ENCODE data around the gene ERH.
A peak's percentile ranks its signal among the peaks of the same experiment; 100 is the strongest.
"Not testable (repeated sequence)": the region's sequence is repeated elsewhere in the genome, so short reads cannot be mapped to it uniquely, and the experiment has no call there.

ERH gene

GRCh38 chr14:69398053-69398817, at the start of gene ERH, which contains the start of gene SLC39A9:
Gene ERH, minus strand, starts transcription at chr14:69398299. Its CDS starts 66 bp downstream, at chr14:69398233.
Gene SLC39A9, plus strand, starts transcription at chr14:69398692. Its CDS starts 678 bp downstream, at chr14:69399370.
- Mint-ChIP-seq H3K9me3 (no peaks in the 10 kb centered on the region), H3K4me1 (ENCODE audit: low read depth) (peaks cover 29% of the 10 kb centered on the region), H3K36me3 (ENCODE audit: low read depth) (peaks cover 48% of the 10 kb centered on the region)

GRCh38 chr14:69443296-69443805, 45.3 kb upstream of the ERH start:
- H3K36me3 Mint-ChIP-seq (ENCODE audit: low read depth) = peaks cover 79% of the 10 kb centered on the region
- H3K27ac Mint-ChIP-seq = no peak overlapping the region
- H3K27me3 Mint-ChIP-seq = no peaks in the 10 kb centered on the region
- intact Hi-C loops (cut with micrococcal nuclease) = no loop called here
- H3K9me3 Mint-ChIP-seq = no peaks in the 10 kb centered on the region
- H3K4me1 Mint-ChIP-seq (ENCODE audit: low read depth) = peaks cover 18% of the 10 kb centered on the region
- H3K4me3 Mint-ChIP-seq = no peak overlapping the region

More at GRCh38 chr14:69398053-69398817, at the start of gene ERH, which contains the start of gene SLC39A9:
- peak within 1 kb of the TSS; percentile 95 for H3K27ac Mint-ChIP-seq
- no peaks in the 10 kb centered on the region for H3K27me3 Mint-ChIP-seq
- intact Hi-C loops (cut with micrococcal nuclease) = loop anchor here (1.0 kb wide), 1 partner anchor 62 kb away; no protein-coding TSS in a partner anchor
- H3K4me3 Mint-ChIP-seq = peak within 1 kb of the TSS; percentile 89

- Mint-ChIP-seq H3K4me1 (ENCODE audit: low read depth) (peaks cover 18% of the 10 kb centered on the region), H3K4me3 (no peak overlapping the region), H3K36me3 (ENCODE audit: low read depth) (peaks cover 65% of the 10 kb centered on the region), H3K27ac (no peak overlapping the region), H3K9me3 (no peaks in the 10 kb centered on the region), H3K27me3 (no peaks in the 10 kb centered on the region)
- intact Hi-C loops (cut with micrococcal nuclease) = no loop called here
These were observed 43.8 kb upstream of the ERH start for GRCh38 chr14:69441948-69442347.

- intact Hi-C loops (cut with micrococcal nuclease) = no loop called here
- Mint-ChIP-seq H3K27ac (no peak overlapping the region), H3K4me3 (no peak overlapping the region), H3K36me3 (ENCODE audit: low read depth) (peaks cover 42% of the 10 kb centered on the region), H3K4me1 (ENCODE audit: low read depth) (peaks cover 24% of the 10 kb centered on the region), H3K27me3 (no peaks in the 10 kb centered on the region), H3K9me3 (no peaks in the 10 kb centered on the region)
These were observed 41.6 kb upstream of the ERH start for GRCh38 chr14:69439521-69440270.

GRCh38 chr14:69432364-69432763, 34.3 kb upstream of the ERH start:
- H3K36me3 Mint-ChIP-seq (ENCODE audit: low read depth) = peaks cover 20% of the 10 kb centered on the region
- H3K27ac Mint-ChIP-seq = no peak overlapping the region
- H3K4me3 Mint-ChIP-seq = no peak overlapping the region
- intact Hi-C loops (cut with micrococcal nuclease) = no loop called here
- peaks cover 54% of the 10 kb centered on the region for H3K4me1 Mint-ChIP-seq (ENCODE audit: low read depth)
- peaks cover 8% of the 10 kb centered on the region for H3K9me3 Mint-ChIP-seq
- H3K27me3 Mint-ChIP-seq = no peaks in the 10 kb centered on the region

- Mint-ChIP-seq H3K36me3 (ENCODE audit: low read depth) (peaks cover 38% of the 10 kb centered on the region), H3K27me3 (no peaks in the 10 kb centered on the region), H3K9me3 (peaks cover 8% of the 10 kb centered on the region), H3K4me1 (ENCODE audit: low read depth) (peaks cover 54% of the 10 kb centered on the region), H3K4me3 (no peak overlapping the region), H3K27ac (no peak overlapping the region)
- intact Hi-C loops (cut with micrococcal nuclease) = no loop called here
These were observed 32.3 kb upstream of the ERH start for GRCh38 chr14:69430306-69430939.

- Mint-ChIP-seq H3K36me3 (ENCODE audit: low read depth) (peaks cover 46% of the 10 kb centered on the region), H3K27me3 (no peaks in the 10 kb centered on the region), H3K27ac (no peak overlapping the region), H3K4me3 (no peak overlapping the region), H3K4me1 (ENCODE audit: low read depth) (peaks cover 46% of the 10 kb centered on the region), H3K9me3 (peaks cover 8% of the 10 kb centered on the region)
- intact Hi-C loops (cut with micrococcal nuclease) = no loop called here
These were observed 31.5 kb upstream of the ERH start for GRCh38 chr14:69429643-69430042.

- intact Hi-C loops (cut with micrococcal nuclease) = no loop called here
- Mint-ChIP-seq H3K4me3 (no peak overlapping the region), H3K27me3 (no peaks in the 10 kb centered on the region), H3K4me1 (ENCODE audit: low read depth) (peaks cover 50% of the 10 kb centered on the region), H3K36me3 (ENCODE audit: low read depth) (peaks cover 55% of the 10 kb centered on the region), H3K9me3 (peaks cover 8% of the 10 kb centered on the region), H3K27ac (no peak overlapping the region)
These were observed 30.3 kb upstream of the ERH start for GRCh38 chr14:69428289-69428998.

GRCh38 chr14:69427596-69427995, 29.5 kb upstream of the ERH start:
- intact Hi-C loops (cut with micrococcal nuclease) = no loop called here
- Mint-ChIP-seq H3K27me3 (no peaks in the 10 kb centered on the region), H3K36me3 (ENCODE audit: low read depth) (peaks cover 57% of the 10 kb centered on the region), H3K9me3 (peaks cover 8% of the 10 kb centered on the region), H3K27ac (no peak overlapping the region), H3K4me3 (no peak overlapping the region), H3K4me1 (ENCODE audit: low read depth) (peaks cover 52% of the 10 kb centered on the region)

GRCh38 chr14:69424149-69424923, 26.2 kb upstream of the ERH start:
- Mint-ChIP-seq H3K36me3 (ENCODE audit: low read depth) (peaks cover 55% of the 10 kb centered on the region), H3K4me3 (no peak overlapping the region), H3K27ac (no peak overlapping the region), H3K27me3 (no peaks in the 10 kb centered on the region), H3K9me3 (peaks cover under 1% of the 10 kb centered on the region), H3K4me1 (ENCODE audit: low read depth) (peaks cover 46% of the 10 kb centered on the region)
- intact Hi-C loops (cut with micrococcal nuclease) = no loop called here

- Mint-ChIP-seq H3K36me3 (ENCODE audit: low read depth) (peaks cover 55% of the 10 kb centered on the region), H3K27me3 (no peaks in the 10 kb centered on the region), H3K4me1 (ENCODE audit: low read depth) (peaks cover 48% of the 10 kb centered on the region), H3K9me3 (no peaks in the 10 kb centered on the region), H3K4me3 (no peak overlapping the region), H3K27ac (no peak overlapping the region)
- intact Hi-C loops (cut with micrococcal nuclease) = no loop called here
These were observed 25.2 kb upstream of the ERH start for GRCh38 chr14:69423279-69423678.

- H3K36me3 Mint-ChIP-seq (ENCODE audit: low read depth) = not testable (repeated sequence)
These were observed 18.0 kb upstream of the ERH start for GRCh38 chr14:69416087-69416486.

GRCh38 chr14:69413483-69413882, 15.4 kb upstream of the ERH start:
- Mint-ChIP-seq H3K4me3 (no peak overlapping the region), H3K36me3 (ENCODE audit: low read depth) (no peaks in the 10 kb centered on the region), H3K27me3 (no peaks in the 10 kb centered on the region), H3K4me1 (ENCODE audit: low read depth) (peaks cover 23% of the 10 kb centered on the region), H3K27ac (no peak overlapping the region), H3K9me3 (no peaks in the 10 kb centered on the region)
- intact Hi-C loops (cut with micrococcal nuclease) = no loop called here

More at GRCh38 chr14:69416087-69416486, 18.0 kb upstream of the ERH start:
- H3K27ac Mint-ChIP-seq; H3K9me3 Mint-ChIP-seq; H3K27me3 Mint-ChIP-seq; intact Hi-C loops (cut with micrococcal nuclease); H3K4me3 Mint-ChIP-seq: not testable (repeated sequence)
- peaks cover 40% of the 10 kb centered on the region for H3K4me1 Mint-ChIP-seq (ENCODE audit: low read depth)

Data from dendritic cell treated with granulocyte-macrophage colony-stimulating factor and Interleukin-4, amounts not matched to agents 40 ng/mL and 50 ng/mL, for 4 days (primary cell).